Middle frontal gyrus (tissue), 1 donor: ENCODE measurements around the gene LARGE1.
A peak's percentile ranks its signal among the peaks of the same experiment; 100 is the strongest.

ENCODE experiments used
- DNase-seq: peaks from one replicate; pipeline ENCODE4 v3.0.0-alpha.2; 2015; ENCODE audit warnings: low spot score; ENCODE audit errors: extremely low spot score

LARGE1 gene

GRCh38 chr22:33526434-33527107 is 393.7 kb downstream of the LARGE1 start:
- no peak for DNase-seq

DNA sequence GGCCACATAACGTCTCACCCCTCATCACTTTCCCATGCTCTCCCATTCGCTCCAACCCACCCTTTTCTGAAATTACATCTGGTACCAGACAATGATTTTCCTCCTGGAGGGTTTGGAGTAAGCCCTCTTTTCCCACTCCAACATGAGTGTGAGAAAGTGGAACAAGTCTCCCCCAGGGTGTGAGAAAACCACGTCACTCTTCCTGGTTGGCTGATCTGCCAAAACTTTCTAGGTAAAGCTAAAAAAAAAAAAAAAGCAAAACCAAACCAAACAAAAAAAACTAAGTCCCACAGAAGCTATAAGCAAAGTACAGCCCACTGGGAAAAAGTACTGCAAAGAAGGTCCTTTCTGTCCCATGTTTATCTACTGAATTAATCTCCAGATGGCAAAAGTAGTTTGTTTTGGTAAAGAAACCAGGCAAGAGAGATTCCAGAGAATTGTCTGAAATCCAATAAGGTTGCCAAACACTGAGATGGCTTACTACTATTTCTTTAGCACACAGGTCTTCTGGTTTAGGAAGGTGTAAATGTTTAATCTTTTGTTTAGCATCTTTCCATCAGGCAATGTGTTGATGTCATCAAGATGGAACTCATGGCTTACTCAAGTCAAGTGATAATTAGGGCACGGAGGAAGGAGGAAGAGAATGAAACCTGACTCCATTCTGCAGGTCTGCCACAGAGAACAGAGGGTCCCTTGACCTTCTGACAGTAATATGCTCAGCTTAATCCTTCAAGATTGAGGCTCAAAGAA is 395.6 kb downstream of the LARGE1 start:
- DNase-seq = no peak

DNA sequence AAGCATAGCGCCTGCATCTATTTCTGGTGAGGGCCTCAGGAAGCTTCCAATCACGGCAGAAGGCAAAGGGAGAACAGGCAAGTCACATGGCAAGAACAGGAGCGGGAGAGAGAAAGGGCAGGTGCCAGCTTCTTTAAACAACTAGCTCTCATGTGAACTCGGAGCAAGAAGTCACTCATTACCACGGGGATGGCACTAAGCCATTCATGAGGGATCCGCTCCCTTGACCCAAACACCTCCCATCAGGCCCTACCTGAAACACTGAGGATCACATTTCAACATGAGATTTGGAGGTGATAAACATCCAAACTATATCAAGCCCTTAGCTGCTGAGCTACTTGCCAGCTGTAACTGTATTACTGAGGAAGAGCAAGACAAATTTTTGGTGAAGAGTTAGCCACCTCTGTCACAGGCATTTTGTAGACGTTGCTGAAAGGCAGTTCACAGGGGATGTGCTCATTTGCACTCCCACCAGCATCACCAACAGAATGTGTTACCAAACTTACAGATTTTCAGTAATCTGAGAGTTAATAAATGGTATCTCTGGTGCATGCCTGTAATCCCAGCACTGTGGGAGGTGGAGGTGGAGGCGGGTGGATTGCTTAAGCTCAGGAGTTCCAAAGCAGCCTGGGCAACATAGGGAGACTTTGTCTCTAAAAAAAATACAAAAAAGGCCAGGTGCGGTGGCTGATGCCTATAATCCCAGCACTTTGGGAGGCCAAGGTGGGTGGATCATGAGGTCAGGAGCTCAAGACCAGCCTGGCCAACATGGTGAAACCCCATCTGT is 398.2 kb downstream of the LARGE1 start:
- DNase-seq = no peak

DNA sequence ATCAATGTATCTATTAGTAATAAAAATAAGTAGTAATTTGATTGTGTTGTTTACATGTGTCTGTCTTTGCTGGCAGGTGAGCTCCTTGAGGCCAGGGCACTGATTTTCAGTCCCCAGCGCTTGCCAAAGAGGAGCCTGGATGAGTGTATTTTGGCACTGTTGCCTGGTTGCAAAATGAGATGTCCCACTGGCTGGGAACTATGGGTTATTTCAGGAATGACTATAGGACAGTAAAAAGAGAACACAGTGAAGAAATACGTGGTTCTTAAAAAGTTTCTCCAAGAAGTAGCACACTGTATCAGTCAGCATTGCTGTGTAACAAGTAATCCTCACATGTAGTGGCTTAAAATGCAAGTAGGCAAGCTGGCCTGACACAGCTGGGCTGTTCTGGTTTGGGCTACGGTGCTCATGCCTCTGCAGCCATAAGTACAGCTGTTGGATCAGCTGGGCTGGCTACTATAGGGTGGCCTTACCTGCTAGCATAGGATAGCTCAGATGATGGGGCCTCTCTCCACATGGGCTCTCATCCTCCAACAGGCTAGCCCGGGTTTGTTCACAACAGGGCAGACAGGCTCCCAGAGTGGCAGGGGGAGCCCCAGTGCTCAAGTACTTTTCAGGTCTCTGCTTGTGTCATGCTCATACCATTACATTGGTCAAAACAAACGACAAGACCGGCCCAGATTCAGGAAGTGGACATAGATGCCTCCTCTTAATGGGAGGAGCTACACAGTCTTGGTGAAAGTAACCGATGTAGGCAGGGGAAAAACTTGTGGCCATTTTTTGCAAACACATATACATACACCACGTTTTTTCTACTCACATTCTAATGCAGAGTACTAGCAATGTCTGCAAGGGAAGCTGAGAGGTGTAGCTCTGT is 399.1 kb downstream of the LARGE1 start:
- no peak for DNase-seq

DNA sequence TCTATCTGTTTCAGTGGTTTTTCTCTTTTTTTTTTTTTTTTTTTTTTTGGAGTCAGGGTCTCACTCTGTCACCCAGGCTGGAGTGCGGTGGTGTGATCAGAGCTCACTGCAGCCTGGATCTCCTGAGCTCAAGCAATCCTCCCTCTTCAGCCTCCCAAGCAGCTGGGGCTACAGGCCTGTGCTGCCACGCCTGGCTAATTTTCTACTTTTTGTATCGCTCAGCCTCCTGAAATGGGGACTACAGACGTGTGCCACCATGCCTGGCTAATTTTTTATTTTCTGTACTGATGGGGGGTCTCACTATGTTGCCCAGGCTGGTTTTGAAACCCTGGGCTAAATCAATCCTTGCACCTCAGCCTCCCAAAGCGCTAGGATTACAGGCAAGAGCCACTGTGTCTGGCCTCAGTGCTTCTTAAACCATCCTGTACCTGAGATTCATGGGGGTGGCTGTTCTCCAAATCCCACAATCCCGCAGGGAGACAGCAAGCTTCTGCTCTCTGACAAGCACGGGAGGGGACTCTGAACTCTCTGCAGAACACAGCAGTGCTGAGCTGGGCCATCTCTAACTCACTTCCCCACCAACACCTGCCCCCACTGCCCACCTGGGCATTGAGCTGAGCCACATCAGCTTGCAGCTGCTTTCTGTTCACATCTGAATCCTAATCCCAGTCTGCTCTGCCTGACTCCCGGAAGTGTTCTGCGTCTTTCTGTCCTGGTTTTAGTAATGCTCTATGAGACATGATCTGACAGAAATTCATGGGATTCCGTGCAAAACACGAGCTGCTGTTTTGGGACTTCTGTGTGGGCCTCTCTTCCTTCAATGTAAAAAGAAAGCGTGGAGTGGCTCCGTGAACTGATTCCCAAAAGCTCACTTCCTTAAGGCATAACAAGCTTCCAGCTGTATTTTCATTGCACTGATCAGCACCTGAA is 400.0 kb downstream of the LARGE1 start:
- no peak for DNase-seq

- peak; percentile 73 for DNase-seq
Observed at GRCh38 chr22:33519071-33519973, 401.0 kb downstream of the LARGE1 start.

DNA sequence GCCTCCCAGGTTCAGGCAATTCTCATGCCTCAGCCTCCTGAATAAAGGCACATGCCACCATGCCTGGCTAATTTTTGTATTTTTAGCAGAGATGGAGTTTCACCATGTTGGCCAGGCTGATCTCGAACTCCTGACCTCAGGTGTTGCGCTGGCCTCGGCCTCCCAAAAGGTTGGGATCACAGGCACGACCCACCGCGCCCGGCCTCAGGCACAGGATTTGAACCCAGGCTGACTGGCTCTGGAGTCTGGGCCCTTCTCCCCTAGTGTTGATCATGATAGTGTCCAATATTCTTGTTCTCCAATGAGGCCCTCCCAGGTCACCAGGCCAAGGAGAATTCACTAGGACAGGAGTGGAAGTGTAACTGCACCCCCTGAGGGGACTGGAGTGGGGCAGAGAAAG is 401.9 kb downstream of the LARGE1 start:
- DNase-seq = no peak

DNA sequence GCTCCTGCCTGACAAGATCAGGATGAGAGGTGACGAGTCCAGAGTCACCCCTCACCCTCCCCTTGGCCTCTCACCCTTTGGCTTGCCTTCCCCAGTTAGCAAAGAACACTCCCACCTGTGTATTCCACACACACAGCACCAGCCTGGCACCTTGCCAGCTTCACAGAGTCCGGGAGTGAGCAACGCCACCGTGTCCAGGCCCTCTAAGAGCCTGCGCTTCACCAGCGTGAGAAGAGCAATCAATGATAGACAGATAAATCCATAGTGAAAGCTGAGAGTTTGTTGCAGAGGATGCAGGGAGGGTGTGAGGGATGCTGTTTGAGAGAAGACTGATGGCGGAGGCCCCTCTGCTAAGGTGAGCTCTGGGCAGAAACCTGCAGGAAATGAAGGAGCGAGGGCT is 404.5 kb downstream of the LARGE1 start:
- DNase-seq = no peak

DNA sequence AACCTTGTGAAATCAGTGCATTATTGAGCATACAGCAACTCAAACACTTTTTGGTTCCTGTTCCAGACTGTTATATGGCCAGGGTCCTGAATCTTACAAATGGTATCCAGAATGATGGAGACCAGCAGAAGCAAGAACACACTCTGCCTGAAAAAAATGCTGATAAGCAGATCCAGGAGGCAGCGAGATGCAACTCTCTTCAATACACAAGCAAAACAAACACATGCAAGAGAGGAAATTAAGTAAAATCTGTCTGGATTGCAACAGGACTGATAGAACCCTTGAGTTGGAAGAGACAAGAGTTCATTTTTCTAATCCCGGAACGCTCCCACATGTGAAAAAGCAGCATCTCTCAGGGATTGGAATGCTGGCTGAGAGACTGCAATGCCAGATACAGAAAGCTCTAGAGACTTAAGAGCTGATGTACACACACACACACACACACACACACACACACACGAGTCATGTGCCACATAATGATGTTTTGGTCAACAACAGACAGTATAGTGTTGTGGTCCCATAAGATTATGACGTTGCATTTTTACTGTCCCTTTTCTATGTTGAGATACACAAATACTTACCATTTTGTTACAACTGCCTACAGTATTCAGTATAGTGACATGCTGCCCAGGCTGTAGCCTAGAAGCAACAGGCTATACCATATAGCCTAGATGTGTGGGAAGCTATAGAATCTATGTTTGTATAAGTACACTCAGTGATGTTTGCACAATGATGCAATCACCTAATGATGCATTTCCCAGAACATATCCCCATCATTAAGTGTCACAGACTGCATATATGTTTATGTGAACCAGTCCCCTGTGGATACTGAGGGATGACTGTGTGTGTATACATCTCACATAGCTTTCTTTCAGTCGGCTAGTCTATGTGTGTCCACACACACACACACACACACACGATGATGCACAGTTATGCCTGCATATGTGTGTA is 406.6 kb downstream of the LARGE1 start:
- DNase-seq = no peak

- no peak for DNase-seq
Observed at GRCh38 chr22:33512908-33513307, 407.4 kb downstream of the LARGE1 start.

DNA sequence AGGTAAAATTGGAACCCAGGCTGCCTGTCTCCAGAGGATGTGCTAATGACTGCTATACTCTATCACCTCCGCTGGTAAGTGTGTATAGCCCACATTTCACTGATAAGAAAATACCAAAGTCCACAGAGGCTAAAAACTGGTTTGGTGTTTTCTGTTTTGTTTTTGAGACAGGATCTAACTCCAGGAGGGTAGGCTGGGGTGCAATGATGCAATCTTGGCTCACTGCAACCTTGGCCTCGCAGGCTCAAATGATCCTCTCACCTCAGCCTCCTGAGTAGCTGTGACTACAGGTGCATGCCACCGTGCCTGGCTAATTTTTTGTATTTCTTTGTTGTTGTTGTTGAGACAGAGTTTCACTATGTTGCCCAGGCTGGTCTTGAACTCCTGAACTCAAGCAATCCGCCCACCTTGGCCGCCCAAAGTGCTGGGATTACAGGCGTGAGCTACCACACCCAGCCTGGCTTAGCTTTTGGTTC is 409.8 kb downstream of the LARGE1 start:
- DNase-seq = no peak

DNA sequence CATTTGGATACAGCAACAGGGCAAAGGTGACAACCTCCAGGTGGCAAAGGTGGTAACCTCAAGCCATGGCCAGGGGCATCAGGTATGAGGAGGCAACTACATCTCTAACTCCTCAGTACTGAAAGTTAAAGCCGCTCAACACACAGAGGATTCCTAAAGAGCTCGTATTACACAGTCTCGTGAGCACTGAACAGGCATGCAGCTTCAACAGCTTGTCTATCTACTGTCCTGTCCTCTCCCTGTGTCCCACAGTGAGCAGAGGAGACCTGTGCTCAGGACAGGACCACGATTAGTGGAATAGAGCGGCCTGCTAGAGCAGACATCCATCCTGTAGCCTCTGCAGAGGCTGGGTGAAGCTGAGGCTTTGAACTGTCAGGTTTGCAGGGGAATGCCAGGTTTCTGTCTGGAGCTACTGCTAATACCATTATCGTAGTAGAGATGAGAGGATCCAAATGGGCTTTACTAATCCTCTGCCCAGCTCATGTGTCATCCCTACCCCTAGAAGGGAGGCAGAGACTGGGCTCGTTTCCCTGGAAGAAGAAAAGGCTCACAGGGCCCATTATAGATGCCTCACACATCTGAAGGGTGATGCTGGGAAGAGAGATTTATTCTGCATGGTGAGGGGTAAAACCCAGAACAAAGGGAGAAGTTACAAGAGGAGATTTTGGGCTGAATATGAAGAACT is 415.2 kb downstream of the LARGE1 start:
- no peak for DNase-seq

GRCh38 chr22:33496112-33496511 is 424.2 kb downstream of the LARGE1 start:
- no peak for DNase-seq

- no peak for DNase-seq
Observed at GRCh38 chr22:33493476-33494205, 426.6 kb downstream of the LARGE1 start.

DNA sequence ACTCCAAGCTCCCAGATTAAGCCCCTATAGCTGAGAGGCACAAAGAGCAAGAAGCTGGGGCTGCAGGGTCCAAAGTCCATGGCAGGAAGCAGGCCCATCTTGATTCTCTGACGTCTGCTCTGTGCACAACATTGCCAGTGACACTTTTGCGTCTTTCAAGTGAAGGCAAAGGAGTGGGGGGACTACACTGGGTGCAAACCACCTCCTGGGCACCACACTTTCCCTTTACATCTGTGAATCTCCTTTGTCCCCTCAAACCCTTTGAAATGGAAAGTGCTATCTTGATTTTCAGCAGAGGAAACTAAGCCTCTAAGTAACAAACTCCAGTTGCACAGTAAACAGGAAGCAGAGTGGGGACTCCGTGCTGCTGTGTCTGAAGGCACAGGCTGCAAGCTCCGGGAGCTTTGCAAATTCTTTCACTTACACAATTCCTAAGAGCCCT is 428.0 kb downstream of the LARGE1 start:
- no peak for DNase-seq

- no peak for DNase-seq
Observed at GRCh38 chr22:33487041-33487716, 433.1 kb downstream of the LARGE1 start.
